AG08396 (cell line): ENCODE data around the gene FAM53B.

Source experiments
- DNase-seq: peaks from one replicate; pipeline ENCODE4 v3.0.0; 2012; ENCODE audit warnings: low spot score, mixed read lengths

FAM53B gene

GRCh38 chr10:124677749-124678556 is 66.2 kb downstream of the FAM53B start:
- DNase-seq: peak; percentile 56

- DNase-seq: no peak
Observed at GRCh38 chr10:124677293-124677699, 66.9 kb downstream of the FAM53B start.

GRCh38 chr10:124676416-124677062 is 67.6 kb downstream of the FAM53B start:
- no peak for DNase-seq

GRCh38 chr10:124675824-124676223 is 68.4 kb downstream of the FAM53B start:
- DNase-seq: no peak

GRCh38 chr10:124675261-124675660 is 68.9 kb downstream of the FAM53B start:
- DNase-seq: no peak

- DNase-seq: no peak
Observed at GRCh38 chr10:124674768-124675222, 69.4 kb downstream of the FAM53B start.

- no peak for DNase-seq
Observed at GRCh38 chr10:124672181-124672638, 72.0 kb downstream of the FAM53B start.

GRCh38 chr10:124671486-124672075 is 72.6 kb downstream of the FAM53B start:
- peak; percentile 41 for DNase-seq

GRCh38 chr10:124670849-124671248 is 73.3 kb downstream of the FAM53B start:
- DNase-seq: no peak

GRCh38 chr10:124669824-124670654 is 74.1 kb downstream of the FAM53B start:
- no peak for DNase-seq

- no peak for DNase-seq
Observed at GRCh38 chr10:124669141-124669823, 74.9 kb downstream of the FAM53B start.

GRCh38 chr10:124668517-124669051 is 75.6 kb downstream of the FAM53B start:
- no peak for DNase-seq

- DNase-seq: no peak
Observed at GRCh38 chr10:124667425-124668345, 76.5 kb downstream of the FAM53B start.

- DNase-seq: no peak
Observed at GRCh38 chr10:124666494-124666893, 77.7 kb downstream of the FAM53B start.

- no peak for DNase-seq
Observed at GRCh38 chr10:124665980-124666379, 78.2 kb downstream of the FAM53B start.

- DNase-seq: no peak
Observed at GRCh38 chr10:124665558-124665957, 78.6 kb downstream of the FAM53B start.

- no peak for DNase-seq
Observed at GRCh38 chr10:124665091-124665490, 79.1 kb downstream of the FAM53B start.

GRCh38 chr10:124663766-124664360 is 80.3 kb downstream of the FAM53B start:
- no peak for DNase-seq

- DNase-seq: no peak
Observed at GRCh38 chr10:124663228-124663627, 81.0 kb downstream of the FAM53B start.
